ENCODE measurements around the gene PHF2.

PHF2 gene

GRCh38 chr9:93576258-93577077, at the start of gene PHF2:
Gene PHF2 (plus strand): TSS chr9:93576584. CDS start chr9:93576774, 190 bp downstream.
- no peak for DNase-seq

- DNase-seq: no peak
These were observed 45.0 kb upstream of the PHF2 start for GRCh38 chr9:93531374-93531773.

GRCh38 chr9:93532141-93532540, 44.2 kb upstream of the PHF2 start:
- no peak for DNase-seq

GRCh38 chr9:93533863-93534262, 42.5 kb upstream of the PHF2 start:
- DNase-seq: no peak

GRCh38 chr9:93536167-93536566, 40.2 kb upstream of the PHF2 start:
- no peak for DNase-seq

- DNase-seq: no peak
These were observed 39.5 kb upstream of the PHF2 start for GRCh38 chr9:93536874-93537273.

GRCh38 chr9:93540305-93540704, 36.1 kb upstream of the PHF2 start:
- no peak for DNase-seq

GRCh38 chr9:93541005-93541404, 35.4 kb upstream of the PHF2 start:
- no peak for DNase-seq

GRCh38 chr9:93541581-93542349, 34.6 kb upstream of the PHF2 start:
- no peak for DNase-seq

GRCh38 chr9:93543117-93543516, 33.3 kb upstream of the PHF2 start:
- DNase-seq: no peak

GRCh38 chr9:93546356-93546755, 30.0 kb upstream of the PHF2 start:
- DNase-seq: peak; percentile 11

- DNase-seq: no peak
These were observed 26.8 kb upstream of the PHF2 start for GRCh38 chr9:93549611-93550010.

GRCh38 chr9:93552923-93553322, 23.5 kb upstream of the PHF2 start:
- DNase-seq: no peak

- DNase-seq: no peak
These were observed 21.0 kb upstream of the PHF2 start for GRCh38 chr9:93555370-93555769.

GRCh38 chr9:93557366-93558137, 18.8 kb upstream of the PHF2 start:
- DNase-seq: no peak

GRCh38 chr9:93558503-93558902, 17.9 kb upstream of the PHF2 start:
- no peak for DNase-seq

- DNase-seq: no peak
These were observed 15.4 kb upstream of the PHF2 start for GRCh38 chr9:93560991-93561390.

GRCh38 chr9:93562157-93562556, 14.2 kb upstream of the PHF2 start:
- no peak for DNase-seq

- DNase-seq: no peak
These were observed 11.3 kb upstream of the PHF2 start for GRCh38 chr9:93565089-93565488.

- peak; percentile 96 for DNase-seq
These were observed 9.7 kb upstream of the PHF2 start for GRCh38 chr9:93566408-93567270.

- DNase-seq: peak; percentile 34
These were observed 9.0 kb upstream of the PHF2 start for GRCh38 chr9:93567271-93567959.

GRCh38 chr9:93568169-93568568, 8.2 kb upstream of the PHF2 start:
- DNase-seq: no peak

Measured in NCI-H1092 treated with DMSO at 0.1 percent for 48 hours (cell line).